Measurements from ENCODE around the gene TTBK2.
"Not testable (repeated sequence)": the region's sequence is repeated elsewhere in the genome, so short reads cannot be mapped to it uniquely, and the experiment has no call there.

TTBK2 gene

GRCh38 chr15:42920519-42921341, at the start of gene TTBK2:
TSS of gene TTBK2 (minus strand) at chr15:42920778. CDS start at chr15:42878617, 42,161 bp downstream.
- Histone ChIP-seq H3K4me3 (ENCODE audit: low read depth in 1 of 5, low read length in 5 of 5) (peak within 1 kb of the TSS; percentile 69 to 90 (median 74)), H3K27me3 (ENCODE audit: control insufficient read depth in 5 of 5, insufficient read depth in 4 of 5, low read length in 5 of 5) (no peaks in the 10 kb centered on the region), H3K27ac (ENCODE audit: low read depth, low read length) (peak within 1 kb of the TSS; percentile 43), H3K9me3 (ENCODE audit: control insufficient read depth in 5 of 5, low read length in 5 of 5) (peaks cover 0 to 3% (median 0%) of the 10 kb centered on the region in 5 donors), H3K4me1 (ENCODE audit: control insufficient read depth in 5 of 5, insufficient read depth in 5 of 5, low read length in 5 of 5) (peaks cover 0 to 28% (median 18%) of the 10 kb centered on the region in 5 donors), H3K36me3 (ENCODE audit: control insufficient read depth in 5 of 5, insufficient read depth in 5 of 5, low read length in 5 of 5) (no peaks in the 10 kb centered on the region), H3K9ac (ENCODE audit: low read length in 5 of 5) (peak within 1 kb of the TSS; percentile 66 to 82 (median 69))

GRCh38 chr15:42964476-42964875, 43.9 kb upstream of the TTBK2 start:
- Histone ChIP-seq H3K9ac (ENCODE audit: low read length in 5 of 5) (no peak overlapping the region), H3K27me3 (ENCODE audit: control insufficient read depth in 5 of 5, insufficient read depth in 4 of 5, low read length in 5 of 5) (no peaks in the 10 kb centered on the region), H3K36me3 (ENCODE audit: control insufficient read depth in 5 of 5, insufficient read depth in 5 of 5, low read length in 5 of 5) (peaks cover 36 to 70% (median 52%) of the 10 kb centered on the region in 5 donors), H3K9me3 (ENCODE audit: control insufficient read depth in 5 of 5, low read length in 5 of 5) (no peaks in the 10 kb centered on the region), H3K4me3 (ENCODE audit: low read depth in 1 of 5, low read length in 5 of 5) (no peak overlapping the region), H3K4me1 (ENCODE audit: control insufficient read depth in 5 of 5, insufficient read depth in 5 of 5, low read length in 5 of 5) (no peaks in the 10 kb centered on the region), H3K27ac (ENCODE audit: low read depth, low read length) (no peak overlapping the region)

GRCh38 chr15:42955518-42955917, 34.9 kb upstream of the TTBK2 start:
- Histone ChIP-seq H3K4me3 (ENCODE audit: low read depth in 1 of 5, low read length in 5 of 5) (no peak overlapping the region), H3K9ac (ENCODE audit: low read length in 5 of 5) (no peak overlapping the region), H3K36me3 (ENCODE audit: control insufficient read depth in 5 of 5, insufficient read depth in 5 of 5, low read length in 5 of 5) (peaks cover 54 to 80% (median 73%) of the 10 kb centered on the region in 5 donors), H3K27me3 (ENCODE audit: control insufficient read depth in 5 of 5, insufficient read depth in 4 of 5, low read length in 5 of 5) (no peaks in the 10 kb centered on the region), H3K4me1 (ENCODE audit: control insufficient read depth in 5 of 5, insufficient read depth in 5 of 5, low read length in 5 of 5) (no peaks in the 10 kb centered on the region), H3K9me3 (ENCODE audit: control insufficient read depth in 5 of 5, low read length in 5 of 5) (peaks cover 0 to 8% (median 0%) of the 10 kb centered on the region in 5 donors), H3K27ac (ENCODE audit: low read depth, low read length) (no peak overlapping the region)

- Histone ChIP-seq H3K36me3 (ENCODE audit: control insufficient read depth in 5 of 5, insufficient read depth in 5 of 5, low read length in 5 of 5) (peaks cover 47 to 78% (median 65%) of the 10 kb centered on the region in 5 donors), H3K4me3 (ENCODE audit: low read depth in 1 of 5, low read length in 5 of 5) (no peak overlapping the region), H3K27me3 (ENCODE audit: control insufficient read depth in 5 of 5, insufficient read depth in 4 of 5, low read length in 5 of 5) (no peaks in the 10 kb centered on the region), H3K4me1 (ENCODE audit: control insufficient read depth in 5 of 5, insufficient read depth in 5 of 5, low read length in 5 of 5) (no peaks in the 10 kb centered on the region), H3K27ac (ENCODE audit: low read depth, low read length) (no peak overlapping the region), H3K9ac (ENCODE audit: low read length in 5 of 5) (no peak overlapping the region), H3K9me3 (ENCODE audit: control insufficient read depth in 5 of 5, low read length in 5 of 5) (peaks cover 0 to 8% (median 0%) of the 10 kb centered on the region in 5 donors)
Observed at GRCh38 chr15:42954291-42954690, 33.7 kb upstream of the TTBK2 start.

GRCh38 chr15:42948898-42949297, 28.3 kb upstream of the TTBK2 start:
- H3K27me3 ChIP-seq (ENCODE audit: control insufficient read depth in 5 of 5, insufficient read depth in 4 of 5, low read length in 5 of 5); H3K4me3 ChIP-seq (ENCODE audit: low read depth in 1 of 5, low read length in 5 of 5); H3K27ac ChIP-seq (ENCODE audit: low read depth, low read length); H3K9ac ChIP-seq (ENCODE audit: low read length in 5 of 5); H3K9me3 ChIP-seq (ENCODE audit: control insufficient read depth in 5 of 5, low read length in 5 of 5); H3K4me1 ChIP-seq (ENCODE audit: control insufficient read depth in 5 of 5, insufficient read depth in 5 of 5, low read length in 5 of 5): not testable (repeated sequence)
- H3K36me3 ChIP-seq (ENCODE audit: control insufficient read depth in 5 of 5, insufficient read depth in 5 of 5, low read length in 5 of 5): peaks cover 36 to 64% (median 60%) of the 10 kb centered on the region in 5 donors

- H3K4me1 ChIP-seq (ENCODE audit: control insufficient read depth in 5 of 5, insufficient read depth in 5 of 5, low read length in 5 of 5): no peaks in the 10 kb centered on the region
- no peaks in the 10 kb centered on the region for H3K27me3 ChIP-seq (ENCODE audit: control insufficient read depth in 5 of 5, insufficient read depth in 4 of 5, low read length in 5 of 5)
- H3K36me3 ChIP-seq (ENCODE audit: control insufficient read depth in 5 of 5, insufficient read depth in 5 of 5, low read length in 5 of 5): peaks cover 11 to 23% (median 20%) of the 10 kb centered on the region in 5 donors
- no peak overlapping the region for H3K27ac ChIP-seq (ENCODE audit: low read depth, low read length)
- H3K9me3 ChIP-seq (ENCODE audit: control insufficient read depth in 5 of 5, low read length in 5 of 5): no peaks in the 10 kb centered on the region
- no peak overlapping the region for H3K9ac ChIP-seq (ENCODE audit: low read length in 5 of 5)
- H3K4me3 ChIP-seq (ENCODE audit: low read depth in 1 of 5, low read length in 5 of 5): no peak overlapping the region
Observed at GRCh38 chr15:42940527-42940926, 19.9 kb upstream of the TTBK2 start.

GRCh38 chr15:42939841-42940240, 19.3 kb upstream of the TTBK2 start:
- H3K4me3 ChIP-seq (ENCODE audit: low read depth in 1 of 5, low read length in 5 of 5): no peak overlapping the region
- H3K27me3 ChIP-seq (ENCODE audit: control insufficient read depth in 5 of 5, insufficient read depth in 4 of 5, low read length in 5 of 5): no peaks in the 10 kb centered on the region
- peaks cover 4 to 16% (median 13%) of the 10 kb centered on the region in 5 donors for H3K36me3 ChIP-seq (ENCODE audit: control insufficient read depth in 5 of 5, insufficient read depth in 5 of 5, low read length in 5 of 5)
- no peak overlapping the region for H3K27ac ChIP-seq (ENCODE audit: low read depth, low read length)
- H3K4me1 ChIP-seq (ENCODE audit: control insufficient read depth in 5 of 5, insufficient read depth in 5 of 5, low read length in 5 of 5): no peaks in the 10 kb centered on the region
- no peak overlapping the region for H3K9ac ChIP-seq (ENCODE audit: low read length in 5 of 5)
- H3K9me3 ChIP-seq (ENCODE audit: control insufficient read depth in 5 of 5, low read length in 5 of 5): no peaks in the 10 kb centered on the region

GRCh38 chr15:42937143-42937542, 16.6 kb upstream of the TTBK2 start:
- Histone ChIP-seq H3K4me1 (ENCODE audit: control insufficient read depth in 5 of 5, insufficient read depth in 5 of 5, low read length in 5 of 5) (no peaks in the 10 kb centered on the region), H3K27ac (ENCODE audit: low read depth, low read length) (no peak overlapping the region)

GRCh38 chr15:42933886-42934667, 13.5 kb upstream of the TTBK2 start:
- no peaks in the 10 kb centered on the region for H3K9me3 ChIP-seq (ENCODE audit: control insufficient read depth in 5 of 5, low read length in 5 of 5)
- H3K9ac ChIP-seq (ENCODE audit: low read length in 5 of 5): no peak overlapping the region
- H3K36me3 ChIP-seq (ENCODE audit: control insufficient read depth in 5 of 5, insufficient read depth in 5 of 5, low read length in 5 of 5): no peaks in the 10 kb centered on the region
- no peak overlapping the region for H3K27ac ChIP-seq (ENCODE audit: low read depth, low read length)
- no peak overlapping the region for H3K4me3 ChIP-seq (ENCODE audit: low read depth in 1 of 5, low read length in 5 of 5)
- H3K4me1 ChIP-seq (ENCODE audit: control insufficient read depth in 5 of 5, insufficient read depth in 5 of 5, low read length in 5 of 5): no peaks in the 10 kb centered on the region
- H3K27me3 ChIP-seq (ENCODE audit: control insufficient read depth in 5 of 5, insufficient read depth in 4 of 5, low read length in 5 of 5): no peaks in the 10 kb centered on the region

More at GRCh38 chr15:42937143-42937542, 16.6 kb upstream of the TTBK2 start:
- H3K9me3 ChIP-seq (ENCODE audit: control insufficient read depth in 5 of 5, low read length in 5 of 5): no peaks in the 10 kb centered on the region
- H3K27me3 ChIP-seq (ENCODE audit: control insufficient read depth in 5 of 5, insufficient read depth in 4 of 5, low read length in 5 of 5): no peaks in the 10 kb centered on the region
- no peak overlapping the region for H3K9ac ChIP-seq (ENCODE audit: low read length in 5 of 5)
- H3K36me3 ChIP-seq (ENCODE audit: control insufficient read depth in 5 of 5, insufficient read depth in 5 of 5, low read length in 5 of 5): peaks cover 0 to 3% (median 0%) of the 10 kb centered on the region in 5 donors
- H3K4me3 ChIP-seq (ENCODE audit: low read depth in 1 of 5, low read length in 5 of 5): no peak overlapping the region

Measured in subcutaneous abdominal adipose tissue (tissue), 5 donors.